ENCODE measurements around the gene DOCK4. TPM values are rescaled to one million over a fixed set of nuclear protein-coding genes. Genes with fewer than 3 reads are reported as not detected.

The DOCK4 gene
- total and polyA plus RNA-seq, 10 of the 15 experiments (the other 5 are each of a cell fraction or from before 2014, with no cell fraction given): 0.03 to 0.73 (median 0.38) TPM

GRCh38 chr7:111743244-111743847 is 462.9 kb downstream of the DOCK4 start:
- intact Hi-C loops (cut with micrococcal nuclease; ENCODE audit: unreplicated experiment) (loop anchor here (5.0 kb wide), 2 partner anchors 674 to 1679 kb away; no protein-coding TSS in a partner anchor), in situ Hi-C loops (cut with MboI) (loop anchor here (5.0 to 10.0 kb wide), 3 partner anchors 671 to 1681 kb away; no protein-coding TSS in a partner anchor)
- 32% methylated on average over 7 of the region's 7 CpGs for WGBS (ENCODE audit: insufficient coverage, insufficient replicate concordance, low lambda C conversion rate, missing lambda C conversion rate)
- Histone ChIP-seq H3K79me2 (ENCODE audit: control insufficient read depth, insufficient read depth, low read length) (no peaks in the 10 kb centered on the region), H3K27me3 (replicated peaks in 1 of 2; ENCODE audit: control insufficient read depth in 2 of 2, insufficient read depth in 2 of 2, low read length in 1 of 2) (no peaks in the 10 kb centered on the region), H3K9ac (ENCODE audit: control insufficient read depth, insufficient read depth, low read length) (no peak overlapping the region), H2AFZ (ENCODE audit: control insufficient read depth, low read depth, low read length) (no peak overlapping the region), H3K36me3 (ENCODE audit: control insufficient read depth in 2 of 2, insufficient read depth in 2 of 2, low read length in 1 of 2) (no peaks in the 10 kb centered on the region), H3K4me2 (ENCODE audit: control insufficient read depth, insufficient read depth) (no peak overlapping the region), H3K4me1 (ENCODE audit: control insufficient read depth, insufficient read depth, low read length) (no peaks in the 10 kb centered on the region), H3K4me3 (no peak overlapping the region), H3K27ac (ENCODE audit: control insufficient read depth, insufficient read depth) (no peak overlapping the region), H3K9me3 (replicated peaks; ENCODE audit: control insufficient read depth, insufficient read depth, low read length) (no peaks in the 10 kb centered on the region), H4K20me1 (ENCODE audit: control insufficient read depth, insufficient read depth) (no peaks in the 10 kb centered on the region)
- DNase-seq (ENCODE audit: low read depth, low spot score) (no peak), FAIRE-seq (no peak), ATAC-seq (no peak)
- CTCF ChIA-PET: interaction anchor here (0.7 to 2.3 kb wide), 4 partner anchors 10 to 112 kb away, joined by 3 to 10 read pairs (median 4); no protein-coding TSS in a partner anchor
- TF ChIP-seq SP1 (IDR thresholded peaks at IDR 0.05; ENCODE audit: low read depth, low read length): no peak
- no peak for TF ChIP-seq LARP7 (IDR thresholded peaks at IDR 0.05)
- TF ChIP-seq RELA (IDR thresholded peaks at IDR 0.05; ENCODE audit: borderline replicate concordance, partially characterized antibody): no peak
- no peak for TF ChIP-seq USF1 (IDR thresholded peaks at IDR 0.05; ENCODE audit: borderline replicate concordance, extremely low read length, insufficient read depth, low read depth, low read length)
- TF ChIP-seq, protein P1, sequence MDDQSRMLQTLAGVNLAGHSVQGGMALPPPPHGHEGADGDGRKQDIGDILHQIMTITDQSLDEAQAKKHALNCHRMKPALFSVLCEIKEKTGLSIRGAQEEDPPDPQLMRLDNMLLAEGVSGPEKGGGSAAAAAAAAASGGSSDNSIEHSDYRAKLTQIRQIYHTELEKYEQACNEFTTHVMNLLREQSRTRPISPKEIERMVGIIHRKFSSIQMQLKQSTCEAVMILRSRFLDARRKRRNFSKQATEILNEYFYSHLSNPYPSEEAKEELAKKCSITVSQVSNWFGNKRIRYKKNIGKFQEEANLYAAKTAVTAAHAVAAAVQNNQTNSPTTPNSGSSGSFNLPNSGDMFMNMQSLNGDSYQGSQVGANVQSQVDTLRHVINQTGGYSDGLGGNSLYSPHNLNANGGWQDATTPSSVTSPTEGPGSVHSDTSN (IDR thresholded peaks at IDR 0.05; ENCODE audit: insufficient replicate concordance, low read depth, low read length): no peak
- no peak for TF ChIP-seq MAX (IDR thresholded peaks at IDR 0.05; ENCODE audit: low read depth, low read length)
- BruUV-seq (replicated peaks): no TSS peak
- POLR2A ChIA-PET: no interaction called here
- SMC1A ChIA-PET (ENCODE audit: uncharacterized antibody, unreplicated experiment): interaction anchor here (0.7 to 1.5 kb wide), 4 partner anchors 10 to 1365 kb away, joined by 3 to 4 read pairs (median 3); no protein-coding TSS in a partner anchor
- RAD21 ChIA-PET (ENCODE audit: unreplicated experiment): interaction anchor here (0.8 kb wide), 1 partner anchor 753 kb away, joined by 3 read pairs; no protein-coding TSS in a partner anchor
